ENCODE results near the gene PRPS1L1.

Gene PRPS1L1

DNA sequence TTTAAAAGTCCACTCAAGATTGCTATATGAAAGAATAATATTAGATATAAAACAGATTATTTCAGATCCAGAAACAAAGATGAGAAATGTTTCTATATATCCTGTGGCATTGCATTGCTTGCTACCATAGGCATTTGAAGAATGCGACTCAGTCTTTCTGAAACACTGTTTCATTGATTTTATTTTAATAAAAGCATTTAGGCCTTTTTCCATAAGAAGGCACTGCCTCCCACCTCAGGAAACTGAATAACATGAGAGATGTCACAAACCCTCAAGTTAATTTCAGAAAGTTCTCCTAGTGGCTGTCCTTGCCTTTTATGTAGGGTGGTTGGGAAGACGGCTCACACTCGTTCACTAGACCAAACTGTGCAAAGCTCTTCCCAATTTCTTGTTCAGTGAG, 23.3 kb downstream of the PRPS1L1 start:
- no peak for DNase-seq

DNA sequence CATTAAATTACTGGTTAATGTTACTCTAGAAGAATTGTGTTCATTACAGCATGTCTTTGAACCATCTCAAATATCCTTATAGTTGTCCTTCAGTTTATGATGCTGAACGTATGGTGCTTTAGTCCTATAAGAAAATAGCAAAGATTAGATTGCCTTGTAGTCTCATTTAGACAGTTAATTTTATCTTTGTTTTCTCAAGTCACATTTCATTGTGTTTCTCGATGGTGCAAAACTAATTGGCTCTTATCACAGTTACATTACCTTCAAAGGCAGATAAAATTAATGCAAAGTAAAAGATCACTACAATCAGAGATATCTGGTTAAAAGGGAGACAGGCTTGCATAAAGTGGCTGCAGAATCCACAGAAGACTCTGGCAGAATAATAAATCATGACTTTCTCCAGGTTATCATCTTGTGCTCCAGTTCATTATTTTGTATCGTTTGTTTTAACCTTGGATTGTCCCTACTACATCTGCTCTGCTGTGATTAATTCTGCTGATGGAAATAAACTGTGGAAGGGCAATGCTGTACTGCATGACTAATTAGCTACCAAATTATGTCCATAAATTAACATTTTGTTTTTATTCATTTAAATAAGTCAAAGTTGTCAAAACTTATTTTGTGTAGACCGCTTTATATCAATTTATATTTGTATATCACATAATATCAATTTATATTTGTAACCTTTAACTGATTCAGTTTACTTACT, 24.2 kb downstream of the PRPS1L1 start:
- no peak for DNase-seq

DNA sequence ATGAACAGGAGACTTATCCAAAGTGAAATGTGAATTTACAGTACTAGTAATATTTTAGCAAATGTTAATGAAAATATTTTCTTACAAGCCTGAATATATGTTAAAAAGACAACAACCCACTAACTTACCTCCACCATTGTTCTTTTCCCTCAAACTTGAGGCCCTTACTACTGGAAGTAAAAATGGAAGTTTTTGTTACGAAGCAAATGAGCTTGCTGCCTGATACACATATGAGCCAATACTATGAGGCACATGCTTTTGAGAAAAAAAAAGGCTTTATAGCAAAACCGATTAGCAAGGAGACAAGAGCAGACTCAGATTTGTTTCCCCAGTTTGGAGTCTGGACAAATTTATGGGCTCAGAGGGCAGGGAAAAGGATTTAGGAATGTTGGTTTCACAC, 29.0 kb downstream of the PRPS1L1 start:
- DNase-seq, result no peak

DNA sequence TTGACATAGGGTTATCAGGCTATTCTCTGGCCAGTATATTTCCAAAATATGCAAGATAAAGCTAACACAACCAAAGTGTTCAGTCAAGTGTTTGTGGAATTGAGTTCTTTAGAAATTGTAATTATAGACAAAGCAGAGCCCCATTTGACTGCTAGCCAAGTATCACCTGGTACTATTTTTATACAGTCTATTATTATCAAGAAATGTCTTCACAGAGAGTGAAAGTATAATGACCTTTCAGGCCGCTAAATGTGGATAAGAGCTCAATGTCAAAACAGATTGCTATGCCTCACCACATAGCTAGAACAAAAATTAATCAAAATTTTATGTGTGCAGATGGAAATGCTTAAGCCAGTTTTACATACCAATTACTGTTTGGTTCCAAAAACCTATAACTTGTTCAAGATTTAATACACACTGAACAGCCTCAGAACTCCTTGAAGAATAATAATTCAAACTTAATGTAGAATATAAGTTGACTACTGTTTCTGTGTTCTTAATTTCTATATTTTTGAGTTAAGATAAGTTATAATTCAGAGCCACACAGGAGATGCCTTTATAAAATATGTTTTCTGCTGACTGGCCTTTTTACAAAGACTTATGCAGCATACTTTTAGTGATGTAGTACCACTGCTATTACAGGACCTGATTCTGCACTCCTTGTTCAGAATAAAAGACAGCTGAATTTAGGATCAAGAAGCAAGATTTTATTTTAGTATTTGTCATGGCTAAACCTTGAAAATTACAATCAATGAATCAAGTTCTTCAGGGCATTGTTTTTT, 31.0 kb downstream of the PRPS1L1 start:
- no peak for DNase-seq

DNA sequence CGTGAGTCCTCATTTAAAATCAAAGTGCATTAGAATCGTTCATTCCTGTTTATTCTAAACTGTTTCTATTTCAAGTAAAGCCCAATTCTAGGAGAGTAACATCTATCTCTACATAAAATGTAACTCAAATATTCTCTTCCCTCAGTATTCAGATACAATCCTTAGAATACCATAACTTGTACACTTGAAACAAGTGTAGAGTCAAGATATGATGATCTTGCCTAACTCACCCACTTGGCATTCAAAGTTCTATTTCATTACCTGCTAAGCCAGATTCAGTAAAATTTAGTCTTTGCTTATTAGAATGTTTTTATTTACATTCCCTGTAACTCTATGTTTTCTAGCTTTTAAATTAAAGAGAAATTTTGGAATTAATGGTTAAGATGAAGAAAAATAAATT, 31.6 kb downstream of the PRPS1L1 start:
- no peak for DNase-seq

DNA sequence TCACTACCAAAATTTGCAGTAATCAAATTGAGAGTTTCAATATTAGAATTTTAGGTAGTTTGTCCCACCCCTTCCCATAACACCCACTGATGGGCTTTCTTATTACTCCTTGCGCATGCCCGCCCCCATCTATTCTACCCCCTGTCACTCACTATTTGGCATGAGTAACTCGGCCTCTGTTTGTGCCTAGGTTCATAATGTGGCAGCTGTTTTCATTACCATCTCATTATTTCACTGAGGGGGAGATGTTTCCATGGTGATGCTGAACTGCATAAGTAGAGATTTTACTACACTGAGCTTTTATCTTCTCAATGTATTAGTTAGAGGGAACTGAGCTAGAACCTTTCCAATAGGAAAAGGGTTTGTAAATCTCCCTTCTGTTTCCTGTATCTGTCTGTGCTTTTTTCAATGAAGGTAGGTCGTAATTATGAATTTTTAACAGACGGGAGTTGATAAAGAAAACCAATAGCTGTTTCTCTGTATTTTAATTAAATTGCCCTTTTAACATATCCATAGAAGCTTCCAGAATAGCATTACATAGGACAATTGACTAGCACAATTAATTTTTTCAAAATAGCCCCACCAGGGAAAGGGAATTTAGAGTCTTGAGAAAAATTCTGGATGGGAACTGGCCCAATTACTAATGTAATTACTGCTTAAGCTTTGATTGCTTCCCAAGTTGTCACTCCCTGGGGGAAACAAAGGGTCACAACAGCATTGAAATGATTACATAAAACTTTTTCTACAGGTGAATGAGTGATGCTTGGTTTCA, 33.4 kb downstream of the PRPS1L1 start:
- DNase-seq, result no peak

DNA sequence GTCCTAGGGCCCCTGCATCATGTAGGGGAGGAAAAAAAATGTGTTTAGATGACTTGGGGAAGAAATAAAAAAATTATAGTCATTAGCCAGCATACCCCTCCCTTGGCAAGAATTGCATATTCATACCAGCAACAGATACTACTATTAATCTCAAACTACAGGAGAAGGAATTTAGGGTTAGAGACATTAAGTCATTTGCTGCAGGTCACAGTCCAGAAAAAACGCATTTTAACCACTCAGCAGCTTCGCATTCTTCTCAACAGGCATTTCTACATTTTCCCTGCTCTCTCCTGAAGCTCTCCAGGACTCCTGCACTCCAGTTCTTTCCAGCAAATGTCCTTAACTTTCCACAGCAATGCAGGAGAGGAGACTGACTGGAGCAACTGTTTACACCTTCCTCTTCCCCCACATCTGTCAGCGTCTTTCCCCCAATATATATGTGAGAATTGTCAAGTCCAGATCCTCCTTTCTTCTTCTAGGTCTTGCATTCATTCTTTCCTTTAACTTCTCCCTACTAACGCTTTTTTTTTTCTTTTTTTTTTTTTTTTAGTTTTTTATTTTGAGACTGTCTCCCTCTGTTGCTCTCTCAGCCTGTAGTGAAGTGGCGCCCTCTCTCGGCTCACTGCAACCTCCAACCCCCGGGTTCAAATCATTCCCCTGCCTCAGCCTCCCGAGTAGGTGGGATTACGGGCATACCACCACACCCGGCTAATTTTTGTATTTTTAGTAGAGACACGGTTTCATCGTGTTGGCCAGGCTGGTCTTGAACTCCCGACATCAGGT, 35.6 kb downstream of the PRPS1L1 start:
- DNase-seq, result no peak

DNA sequence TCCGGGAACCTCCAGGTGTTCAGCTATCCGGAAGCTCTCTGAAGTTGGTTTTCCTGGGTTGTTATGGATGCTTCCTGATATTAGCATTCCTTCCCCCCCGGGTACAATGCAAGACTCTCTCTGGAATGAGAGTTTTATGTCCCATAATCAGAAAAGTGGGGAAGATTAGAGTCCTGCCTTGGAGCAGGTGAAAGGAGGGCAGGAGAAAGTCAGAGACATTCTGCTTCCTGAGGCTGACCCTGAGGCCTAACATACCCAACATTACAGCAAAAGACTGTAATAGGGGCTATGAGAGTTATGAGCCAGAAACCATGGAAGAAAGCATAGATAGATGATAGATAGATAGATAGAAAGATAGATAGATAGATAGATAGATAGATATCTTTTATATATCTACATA, 36.9 kb downstream of the PRPS1L1 start:
- no peak for DNase-seq

DNA sequence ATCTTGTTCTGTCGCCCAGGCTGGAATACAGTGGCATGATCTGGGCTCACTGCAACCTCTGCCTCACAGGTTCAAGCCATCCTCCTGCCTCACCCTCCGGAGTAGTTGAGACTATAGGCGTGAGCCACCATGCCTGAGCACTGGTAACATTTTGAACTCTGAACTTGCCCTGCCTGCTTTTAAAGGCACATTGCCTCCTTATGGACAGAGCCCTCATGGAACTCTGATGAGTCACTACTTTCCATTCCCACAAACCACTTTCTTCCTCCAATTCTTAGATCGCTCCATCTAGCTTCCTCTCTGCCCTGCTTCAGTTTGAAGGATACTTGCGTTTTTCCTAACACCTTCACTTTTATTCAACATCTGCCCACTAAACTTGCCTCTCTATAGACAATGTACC, 38.1 kb downstream of the PRPS1L1 start:
- no peak for DNase-seq

DNA sequence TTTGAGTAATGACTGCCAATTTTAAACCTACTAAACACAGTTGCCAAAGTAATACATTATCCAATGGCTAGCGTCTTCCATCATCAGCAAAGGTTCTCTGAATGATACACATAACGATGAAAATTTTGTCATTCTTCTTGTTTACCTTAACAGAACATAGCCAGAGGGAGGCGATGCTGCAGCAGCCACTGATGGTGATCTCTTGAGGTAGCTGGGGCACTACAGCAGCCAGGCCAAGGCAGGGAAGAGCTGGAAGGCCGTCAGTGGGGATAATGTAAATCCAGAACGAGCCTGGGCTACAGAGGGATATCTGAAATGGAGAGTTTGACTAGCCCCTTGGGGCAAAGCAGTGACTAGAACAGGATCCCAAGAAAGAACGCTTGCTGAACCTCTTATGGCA, 38.8 kb downstream of the PRPS1L1 start:
- no peak for DNase-seq

DNA sequence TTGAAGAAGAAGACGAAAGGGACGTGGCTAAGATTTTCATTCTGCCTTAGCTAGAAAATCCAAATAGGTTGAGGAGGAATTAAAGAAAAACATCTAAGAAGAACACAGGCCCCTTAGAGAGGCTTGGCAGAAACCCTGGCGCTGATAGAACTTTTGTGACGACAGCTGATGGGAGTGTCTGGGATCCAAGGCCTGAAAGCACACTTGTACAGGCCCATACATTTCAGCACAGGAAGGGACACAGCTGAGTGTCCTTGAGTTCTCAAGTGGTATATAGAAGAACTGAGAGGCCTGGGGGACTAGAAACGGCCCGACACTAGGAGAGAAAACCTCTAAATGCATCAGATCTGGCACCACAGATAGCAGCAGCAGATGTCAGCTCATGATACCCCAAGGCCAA, 39.5 kb downstream of the PRPS1L1 start:
- DNase-seq, result no peak

DNA sequence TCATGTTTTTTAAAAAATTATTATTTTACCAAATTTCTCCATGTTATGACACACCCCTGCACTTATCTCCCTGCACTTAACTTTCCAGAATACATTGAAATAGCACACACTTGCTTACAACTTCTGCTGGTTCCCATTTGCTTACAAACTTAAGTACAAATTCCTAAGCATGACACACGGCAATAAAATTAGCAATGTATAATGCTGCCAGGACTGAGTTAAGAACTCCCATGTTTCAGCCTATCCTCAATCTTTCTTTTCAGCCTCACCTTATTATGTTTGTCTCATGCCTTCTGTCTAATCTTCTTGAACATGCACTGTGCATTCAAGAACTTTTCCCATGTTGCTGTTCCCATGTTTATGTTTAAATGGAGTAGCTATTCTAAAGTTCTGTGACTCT, 40.8 kb downstream of the PRPS1L1 start:
- no peak for DNase-seq

DNA sequence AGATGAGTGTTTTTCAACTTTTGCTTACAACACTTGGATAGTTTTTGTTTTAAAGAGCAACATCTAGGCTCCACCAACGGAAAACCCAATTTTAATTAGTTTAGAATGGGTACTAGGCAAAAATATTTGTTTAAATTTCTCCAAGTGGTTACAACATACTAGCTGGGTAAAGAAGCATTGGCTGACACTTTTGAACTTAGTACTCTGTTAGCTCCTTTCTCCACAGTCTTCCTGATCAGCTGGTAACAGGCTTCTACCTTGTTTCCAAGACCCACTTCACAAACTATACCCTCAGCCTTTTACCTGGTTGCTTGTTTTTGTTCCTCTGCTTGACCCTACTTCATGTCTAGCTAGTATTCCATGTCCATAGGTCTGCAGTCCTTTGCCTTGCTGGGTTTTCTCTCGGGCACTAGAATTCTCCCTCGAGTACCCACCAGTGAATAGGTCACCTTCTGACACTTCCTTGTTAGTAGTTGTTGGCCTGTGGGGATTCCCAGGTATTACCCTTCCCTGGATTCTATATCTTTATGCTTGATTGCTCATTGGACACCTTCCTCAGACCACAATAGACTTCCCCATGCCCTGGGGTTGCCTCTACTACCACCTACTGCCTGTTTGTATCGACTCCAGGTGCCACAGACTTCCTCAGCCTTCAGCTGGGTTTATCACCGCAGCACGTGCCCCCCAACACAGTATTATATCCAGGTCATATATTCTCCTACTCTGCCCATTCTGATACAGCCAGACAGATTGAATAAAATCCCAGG, 42.0 kb downstream of the PRPS1L1 start:
- DNase-seq, result no peak

DNA sequence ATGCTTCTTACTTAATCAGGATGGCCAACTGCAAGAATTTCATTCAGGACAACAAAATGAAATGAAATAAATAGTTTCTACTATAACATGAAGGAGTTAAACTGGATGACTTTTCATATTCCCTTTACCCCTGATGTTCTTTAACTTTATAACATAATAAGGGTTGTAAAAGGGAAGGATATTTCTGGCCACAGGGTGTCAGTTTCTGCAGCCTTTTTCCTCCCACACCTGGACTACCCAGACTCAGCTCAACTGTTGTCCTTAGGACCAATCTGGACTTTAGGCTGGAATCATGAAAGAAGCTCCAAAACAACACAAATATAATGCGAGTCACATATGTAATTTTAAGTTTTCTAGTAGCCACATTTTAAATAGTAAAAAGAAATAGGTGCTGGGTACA, 43.4 kb downstream of the PRPS1L1 start:
- no peak for DNase-seq

DNA sequence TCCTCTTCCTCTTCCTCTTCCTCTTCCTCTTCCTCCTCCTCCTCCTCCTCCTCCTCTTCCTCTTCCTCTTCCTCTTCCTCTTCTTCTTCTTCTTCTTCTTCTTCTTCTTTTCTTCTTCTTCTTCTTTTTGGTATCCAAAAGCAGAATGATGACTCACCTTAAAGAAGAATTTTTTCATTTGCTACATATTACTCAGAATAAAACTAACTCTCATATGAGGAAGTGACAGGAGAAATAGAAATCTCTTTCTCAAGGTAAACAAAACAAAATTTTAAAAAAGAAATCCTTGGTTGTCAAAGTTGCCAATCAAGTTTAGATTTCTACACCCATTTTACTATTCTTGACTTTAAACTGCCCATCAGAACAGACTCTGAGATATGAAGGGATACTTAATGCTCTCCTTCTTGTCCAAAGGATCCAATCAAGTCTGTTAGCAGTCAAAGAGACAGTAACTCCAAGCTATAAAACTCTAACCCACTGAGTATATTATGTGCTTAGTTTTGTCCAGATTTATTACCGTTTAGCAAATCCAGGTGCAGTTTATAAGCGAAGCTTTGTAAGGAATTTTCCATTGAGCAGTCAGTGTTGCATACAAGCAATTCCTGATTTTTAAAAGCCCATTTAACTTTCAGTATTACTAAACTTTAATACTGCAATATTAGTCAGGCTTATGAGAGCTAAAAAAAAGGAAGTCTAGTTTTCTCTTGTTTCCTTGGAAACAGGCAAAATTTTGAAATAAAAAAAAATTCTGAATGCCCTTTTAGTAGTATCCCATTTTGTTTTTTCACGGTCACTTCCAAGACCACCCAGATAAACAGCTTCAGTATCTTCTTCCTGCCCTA, 44.2 kb downstream of the PRPS1L1 start:
- DNase-seq, result no peak

DNA sequence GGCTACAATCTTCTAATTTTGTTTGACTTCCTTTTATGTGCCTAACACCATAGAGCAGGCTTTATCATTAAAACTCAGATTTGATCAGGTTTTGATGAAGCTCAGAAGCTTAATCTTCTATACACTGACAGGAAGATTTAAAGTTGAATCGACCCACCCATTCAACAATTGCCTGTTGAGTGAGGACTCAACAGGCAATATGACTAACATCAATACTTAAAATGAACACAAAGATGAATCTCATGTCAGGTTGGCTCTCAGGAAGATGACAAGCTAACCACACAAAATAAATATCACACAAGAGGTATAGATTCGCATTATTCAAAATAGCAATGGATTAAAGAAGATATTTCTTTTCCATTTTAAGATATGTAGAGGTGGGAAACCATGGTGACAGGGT, 50.7 kb downstream of the PRPS1L1 start:
- no peak for DNase-seq

Data from SHP77 treated with DMSO at 0.1 percent for 48 hours (cell line).